HuH-7.5 (cell line): ENCODE results near the gene CTBP1.

Experiments used
- DNase-seq: peaks from one replicate; pipeline ENCODE4 v3.0.0; 2011; ENCODE audit warnings: low spot score

Gene CTBP1

GRCh38 chr4:1249731-1250526 lies 999 bp upstream of the CTBP1 start:
- peak; percentile 70 for DNase-seq

- peak; percentile 85 for DNase-seq
Observed at GRCh38 chr4:1249148-1249730, 309 bp upstream of the CTBP1 start.

GRCh38 chr4:1247864-1248244 lies 1.1 kb downstream of the CTBP1 start:
- DNase-seq = no peak

- DNase-seq = peak; percentile 66
Observed at GRCh38 chr4:1246901-1247863, 1.7 kb downstream of the CTBP1 start.

GRCh38 chr4:1246111-1246881 lies 2.6 kb downstream of the CTBP1 start:
- DNase-seq = peak; percentile 35

- peak; percentile 21 for DNase-seq
Observed at GRCh38 chr4:1245481-1246051, 3.4 kb downstream of the CTBP1 start.

- peak; percentile 15 for DNase-seq
Observed at GRCh38 chr4:1244978-1245471, 3.9 kb downstream of the CTBP1 start.

GRCh38 chr4:1244081-1244977 lies 4.6 kb downstream of the CTBP1 start:
- DNase-seq = peak; percentile 10

GRCh38 chr4:1243451-1244080 lies 5.4 kb downstream of the CTBP1 start:
- peak; percentile 18 for DNase-seq

- peak; percentile 4 for DNase-seq
Observed at GRCh38 chr4:1242506-1243450, 6.2 kb downstream of the CTBP1 start.

- DNase-seq = peak; percentile 22
Observed at GRCh38 chr4:1241936-1242505, 6.9 kb downstream of the CTBP1 start.

GRCh38 chr4:1241466-1241935 lies 7.4 kb downstream of the CTBP1 start:
- DNase-seq = peak; percentile 18

- peak; percentile 18 for DNase-seq
Observed at GRCh38 chr4:1240721-1241465, 8.0 kb downstream of the CTBP1 start.

GRCh38 chr4:1239950-1240307 lies 9.0 kb downstream of the CTBP1 start:
- DNase-seq = peak; percentile 20

GRCh38 chr4:1239141-1239949 lies 9.6 kb downstream of the CTBP1 start:
- peak; percentile 26 for DNase-seq

GRCh38 chr4:1238676-1239000 lies 10.3 kb downstream of the CTBP1 start:
- no peak for DNase-seq
